Non-pigmented ciliary epithelial cell (primary cell): ENCODE measurements around the gene PIK3R1.

ENCODE experiments used
- DNase-seq: peaks from one replicate; pipeline ENCODE4 v3.0.0-alpha.2; 2010; ENCODE audit warnings: low read depth

The PIK3R1 gene

GRCh38 chr5:68272289-68272688 lies 56.7 kb downstream of the PIK3R1 start:
- no peak for DNase-seq

DNA sequence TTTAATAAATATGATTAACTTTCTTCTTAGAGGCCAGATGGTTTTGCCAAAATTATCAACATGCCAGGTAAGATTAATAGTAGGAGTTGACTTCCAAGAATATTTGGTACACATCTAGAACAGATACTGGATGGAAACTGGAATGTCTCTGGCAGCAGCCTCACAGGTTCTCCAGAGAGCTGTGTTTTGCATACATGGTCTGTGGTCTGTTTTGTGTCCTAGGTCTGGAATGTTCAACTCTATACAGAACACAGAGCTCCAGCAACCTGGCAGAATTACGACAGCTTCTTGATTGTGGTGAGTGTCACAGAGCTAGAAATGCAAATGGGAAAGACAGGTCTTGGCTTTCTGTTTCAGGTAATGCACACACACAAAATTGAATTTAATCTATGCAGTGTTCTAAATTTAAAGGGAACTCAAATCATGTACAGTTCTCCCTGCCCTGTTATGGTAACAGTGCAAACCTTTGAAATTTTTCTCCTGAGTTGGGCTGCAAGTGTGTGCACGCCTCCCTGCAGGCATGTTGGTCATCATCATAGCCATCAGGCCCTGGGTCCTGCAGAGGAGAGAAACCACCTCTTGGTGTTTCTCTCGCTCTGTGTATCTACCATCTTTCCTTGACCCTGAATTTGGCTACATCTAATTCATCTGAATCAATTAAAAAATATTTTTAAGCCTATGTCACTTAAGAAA lies 58.3 kb downstream of the PIK3R1 start:
- DNase-seq: no peak

DNA sequence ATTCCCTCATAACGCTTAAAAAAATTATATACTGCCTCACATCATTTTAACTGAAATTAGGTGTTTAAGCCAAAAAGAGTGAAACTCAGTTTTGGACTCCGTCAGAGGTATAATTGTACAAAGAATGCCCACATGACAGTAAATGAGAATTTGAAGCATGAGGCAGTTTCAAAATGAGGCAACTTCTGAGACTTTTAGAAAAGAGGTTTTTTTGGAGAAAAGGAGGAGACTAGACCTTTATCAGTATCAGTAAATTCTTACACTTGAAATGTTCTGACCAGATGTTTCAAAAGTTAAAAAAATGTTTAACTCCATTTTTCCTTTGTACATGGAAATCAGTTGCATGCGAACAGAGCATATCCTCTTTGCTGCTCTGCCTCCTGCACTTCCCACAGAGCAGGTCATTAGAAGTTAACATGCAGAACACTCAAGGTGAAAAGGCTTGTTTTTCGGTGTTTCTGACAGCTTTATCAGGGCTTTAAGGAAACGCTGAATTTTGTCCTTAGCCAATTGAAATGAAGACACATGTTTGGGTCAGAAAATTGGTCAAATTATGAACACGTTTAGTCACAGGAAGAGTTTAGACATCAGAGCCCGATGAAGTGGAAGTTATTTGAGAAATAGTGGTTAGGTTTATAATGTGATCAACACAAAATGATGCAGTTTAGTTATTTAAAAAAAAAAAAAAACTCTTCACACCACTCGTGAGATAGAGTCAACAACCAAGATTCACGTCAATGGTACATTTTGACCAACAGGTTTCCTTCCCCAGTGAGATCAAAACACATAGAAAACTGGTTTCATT lies 59.5 kb downstream of the PIK3R1 start:
- DNase-seq: no peak

GRCh38 chr5:68276740-68277139 lies 61.2 kb downstream of the PIK3R1 start:
- no peak for DNase-seq

GRCh38 chr5:68277431-68277830 lies 61.9 kb downstream of the PIK3R1 start:
- peak; percentile 65 for DNase-seq

DNA sequence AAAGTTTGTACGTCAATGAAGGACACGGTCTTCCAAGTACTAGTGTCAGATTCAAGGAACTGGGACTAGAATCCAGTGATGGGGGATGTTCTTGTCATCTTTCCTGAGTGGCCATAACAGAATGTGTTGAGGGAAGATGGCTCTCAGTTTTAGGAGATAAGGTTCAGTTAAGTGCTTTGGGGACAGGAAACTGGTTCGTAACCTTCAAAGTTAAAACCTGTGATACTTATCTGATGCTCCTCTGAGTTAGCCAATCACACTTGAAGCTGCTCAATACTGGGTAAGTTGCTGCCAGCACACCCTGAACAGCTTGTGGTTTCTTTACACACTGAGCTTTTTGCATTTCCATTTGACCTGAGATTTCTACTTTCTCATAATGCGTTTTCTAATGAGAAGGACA lies 64.4 kb downstream of the PIK3R1 start:
- DNase-seq: no peak

GRCh38 chr5:68282001-68282400 lies 66.4 kb downstream of the PIK3R1 start:
- DNase-seq: no peak

GRCh38 chr5:68283766-68284165 lies 68.2 kb downstream of the PIK3R1 start:
- DNase-seq: no peak

GRCh38 chr5:68285075-68285840 lies 69.7 kb downstream of the PIK3R1 start:
- DNase-seq: no peak

DNA sequence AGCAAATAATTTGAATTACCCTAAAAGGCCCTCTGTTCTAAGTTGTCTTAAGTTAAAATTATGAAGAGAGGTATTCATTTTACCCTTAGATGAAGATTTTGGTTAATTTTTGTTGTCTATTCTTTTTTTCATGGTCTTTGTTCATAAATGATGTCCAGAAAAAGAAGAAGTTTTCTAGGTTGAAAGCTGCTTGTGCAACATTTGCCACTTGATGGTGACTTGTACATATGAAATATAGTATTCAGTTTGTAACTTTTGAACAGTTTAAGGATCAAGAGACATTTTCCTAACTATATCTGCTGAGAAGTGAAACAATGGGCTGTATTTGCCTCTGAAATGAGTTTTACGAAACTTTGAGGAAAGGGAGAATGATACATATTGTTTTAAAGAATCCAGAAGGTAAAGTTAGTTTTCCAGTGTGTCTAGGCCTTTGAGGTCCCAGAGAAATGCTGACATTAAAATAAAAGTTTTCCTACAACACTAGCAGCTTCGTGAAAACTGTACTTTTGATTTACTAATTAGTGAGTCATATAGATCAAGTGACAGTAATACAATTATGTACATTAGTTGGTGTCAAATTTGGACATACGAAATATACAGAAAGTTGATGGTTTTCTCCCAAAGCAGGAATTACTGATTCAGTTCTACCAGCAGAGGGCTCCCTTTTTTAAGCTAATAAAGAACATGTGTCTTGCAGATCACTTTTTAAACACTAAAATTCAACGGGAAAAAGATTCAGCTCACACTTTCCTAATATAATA lies 70.5 kb downstream of the PIK3R1 start:
- DNase-seq: no peak

GRCh38 chr5:68286612-68286912 lies 71.0 kb downstream of the PIK3R1 start:
- DNase-seq: no peak

DNA sequence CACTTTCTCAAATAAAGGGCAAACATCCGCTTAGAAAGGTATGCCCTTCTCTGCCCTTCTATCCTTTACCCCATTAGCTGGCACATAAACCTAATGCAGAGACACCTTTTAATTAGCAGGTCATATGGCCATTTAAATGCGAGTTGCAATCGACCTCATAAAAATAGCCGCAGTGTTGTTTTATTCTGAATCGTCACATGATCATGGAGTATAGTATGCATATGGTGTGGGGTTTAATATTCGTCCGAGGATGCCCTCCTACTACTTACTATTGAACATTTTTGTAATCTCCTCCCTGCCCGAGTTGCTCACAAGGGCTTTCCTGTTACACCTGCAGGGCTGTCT lies 72.0 kb downstream of the PIK3R1 start:
- DNase-seq: no peak

GRCh38 chr5:68287976-68288706 lies 72.6 kb downstream of the PIK3R1 start:
- no peak for DNase-seq

- no peak for DNase-seq
Measured at GRCh38 chr5:68288707-68289134, 73.2 kb downstream of the PIK3R1 start.

GRCh38 chr5:68289498-68289897 lies 73.9 kb downstream of the PIK3R1 start:
- DNase-seq: no peak

DNA sequence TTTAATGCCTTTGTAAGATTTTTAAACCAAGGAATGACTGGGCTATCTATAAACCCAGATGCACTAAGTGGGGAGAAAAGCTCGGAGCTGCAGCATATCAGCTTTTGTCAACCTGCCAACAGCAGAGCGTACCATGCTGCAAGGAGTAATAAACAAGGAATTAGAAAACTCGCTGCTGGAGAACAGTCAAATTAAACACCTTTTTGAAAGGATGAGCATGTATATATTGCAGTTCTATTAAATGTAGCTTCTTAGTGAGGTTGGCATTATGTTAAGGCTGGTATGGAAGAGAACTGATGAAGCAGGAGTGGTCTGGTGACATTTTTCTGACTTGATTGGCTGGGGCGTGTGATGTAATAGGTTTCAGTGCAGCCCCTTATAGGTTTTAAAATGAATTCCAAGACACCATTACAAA lies 74.7 kb downstream of the PIK3R1 start:
- no peak for DNase-seq

- DNase-seq: no peak
Measured at GRCh38 chr5:68290847-68291246, 75.3 kb downstream of the PIK3R1 start.

DNA sequence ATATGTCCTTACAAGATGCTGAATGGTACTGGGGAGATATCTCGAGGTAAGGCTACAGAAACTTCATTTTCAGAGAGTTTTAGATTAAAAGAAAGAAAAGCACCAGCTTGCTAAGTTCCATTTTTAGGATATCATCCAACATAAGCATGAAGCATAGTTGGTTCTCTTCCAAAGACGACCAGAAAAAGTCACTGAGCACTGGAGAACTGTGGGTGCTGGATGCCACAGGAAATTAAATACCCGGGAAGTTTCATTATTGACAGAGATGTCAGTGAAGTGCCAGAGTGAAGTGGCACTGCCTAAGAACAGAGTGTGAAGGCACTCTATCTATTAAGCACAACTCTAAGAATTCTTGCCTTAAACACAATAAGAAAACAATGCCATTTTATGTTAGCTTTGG lies 76.8 kb downstream of the PIK3R1 start:
- no peak for DNase-seq

- no peak for DNase-seq
Measured at GRCh38 chr5:68295772-68296171, 80.2 kb downstream of the PIK3R1 start.

DNA sequence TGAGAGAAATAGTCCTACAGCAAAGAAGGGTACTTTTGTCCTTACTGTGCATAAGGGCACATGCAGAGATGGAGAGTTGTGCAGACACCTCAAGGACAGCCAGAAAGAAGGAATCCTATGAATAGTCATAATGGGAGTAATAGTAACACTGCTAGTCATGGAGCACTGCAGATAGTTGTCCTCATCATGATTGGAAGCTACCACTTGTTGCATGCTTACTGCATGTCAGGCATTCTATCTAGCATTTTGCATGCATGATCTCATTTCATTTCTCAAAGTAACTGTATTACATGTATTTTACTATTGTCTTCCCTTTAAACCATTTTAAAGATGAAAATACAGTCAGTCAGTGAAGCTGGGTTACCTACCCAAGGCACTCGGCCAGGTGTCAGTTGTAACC lies 81.3 kb downstream of the PIK3R1 start:
- DNase-seq: no peak

- DNase-seq: no peak
Measured at GRCh38 chr5:68297656-68298055, 82.1 kb downstream of the PIK3R1 start.

DNA sequence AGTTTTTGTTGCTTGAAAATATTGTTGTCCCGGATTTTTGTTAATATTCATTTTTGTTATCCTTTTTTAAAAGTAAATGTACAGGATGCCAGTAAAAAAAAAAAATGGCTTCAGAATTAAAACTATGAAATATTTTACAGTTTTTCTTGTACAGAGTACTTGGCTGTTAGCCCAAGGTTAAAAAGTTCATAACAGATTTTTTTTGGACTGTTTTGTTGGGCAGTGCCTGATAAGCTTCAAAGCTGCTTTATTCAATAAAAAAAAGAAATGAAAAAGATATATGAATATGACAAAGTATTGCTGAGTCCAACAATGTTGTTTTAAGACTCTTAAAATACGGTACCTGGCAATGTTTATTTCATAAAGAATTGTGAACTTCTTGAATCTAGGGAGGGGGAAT lies 82.9 kb downstream of the PIK3R1 start:
- DNase-seq: no peak
